ENCODE results near the gene UNC13C.

Gene UNC13C

DNA sequence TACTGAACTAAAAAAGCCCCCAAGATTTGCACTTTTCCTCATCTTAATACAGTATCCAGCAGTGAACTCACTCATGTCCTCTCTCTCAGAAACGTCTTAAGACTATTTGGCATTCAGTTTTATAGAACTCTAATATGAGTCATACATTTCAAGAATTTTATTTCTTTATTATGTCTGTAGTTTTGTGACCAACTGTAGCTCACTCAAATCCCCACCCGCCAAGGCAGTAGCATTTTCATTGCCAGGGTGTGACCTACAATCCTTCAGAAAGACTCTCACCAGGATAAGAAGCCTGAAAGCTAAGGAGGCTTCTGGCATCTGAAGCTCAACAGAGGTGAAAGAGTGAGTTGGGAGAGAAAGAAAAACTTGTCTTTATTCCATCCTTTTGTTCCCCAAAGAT, 681.4 kb downstream of the UNC13C start:
- Histone ChIP-seq H3K27ac (replicated peaks) (no peak overlapping the region), H3K4me3 (replicated peaks; ENCODE audit: insufficient read depth, low read length) (no peak overlapping the region), H3K27me3 (ENCODE audit: insufficient read depth, poor library complexity, severe bottlenecking) (no peaks in the 10 kb centered on the region)
- no peak for TF ChIP-seq GABPA (IDR thresholded peaks at IDR 0.05; ENCODE audit: low read depth)
- TF ChIP-seq SPI1 (IDR thresholded peaks at IDR 0.05; ENCODE audit: borderline replicate concordance, low read depth), result no peak
- no peak for TF ChIP-seq REST (IDR thresholded peaks at IDR 0.05; ENCODE audit: insufficient replicate concordance, low read depth)
- no peak for TF ChIP-seq POLR2AphosphoS5 (IDR thresholded peaks at IDR 0.05; ENCODE audit: low read depth)
- no peak for TF ChIP-seq CTCF (IDR thresholded peaks at IDR 0.05; ENCODE audit: insufficient read depth, low read length)
- no peak for DNase-seq (ENCODE audit: low read depth in 1 of 2, low spot score in 1 of 2)

GRCh38 chr15:54660356-54660755, 682.1 kb downstream of the UNC13C start:
- DNase-seq (ENCODE audit: low read depth in 1 of 2, low spot score in 1 of 2), result no peak
- no peak overlapping the region for H3K4me3 ChIP-seq (replicated peaks; ENCODE audit: insufficient read depth, low read length)
- no peaks in the 10 kb centered on the region for H3K27me3 ChIP-seq (ENCODE audit: insufficient read depth, poor library complexity, severe bottlenecking)
- no peak overlapping the region for H3K27ac ChIP-seq (replicated peaks)
- TF ChIP-seq SPI1 (IDR thresholded peaks at IDR 0.05; ENCODE audit: borderline replicate concordance, low read depth) (no peak), REST (IDR thresholded peaks at IDR 0.05; ENCODE audit: insufficient replicate concordance, low read depth) (no peak), GABPA (IDR thresholded peaks at IDR 0.05; ENCODE audit: low read depth) (no peak), CTCF (IDR thresholded peaks at IDR 0.05; ENCODE audit: insufficient read depth, low read length) (no peak)

DNA sequence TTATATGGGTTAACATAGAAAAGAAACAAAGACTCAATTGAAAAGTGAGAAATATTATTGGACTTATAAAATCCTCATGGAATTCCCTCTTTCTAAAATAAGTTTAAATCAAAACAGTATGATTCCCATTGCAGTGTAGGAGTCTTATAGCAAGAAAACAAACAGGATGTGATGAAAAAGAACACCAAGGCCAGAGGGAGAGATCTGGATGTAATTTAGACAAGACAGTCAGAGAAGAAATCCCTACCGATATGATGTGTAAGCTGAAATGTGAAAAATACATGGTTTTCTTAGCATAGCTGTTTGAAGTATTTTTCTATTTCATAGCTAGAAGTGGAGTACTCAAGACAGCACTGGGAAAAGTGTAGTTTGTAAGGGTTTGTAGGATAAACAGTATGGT, 697.0 kb downstream of the UNC13C start:
- no peak overlapping the region for H3K4me3 ChIP-seq (replicated peaks; ENCODE audit: insufficient read depth, low read length)
- no peak for DNase-seq (ENCODE audit: low read depth in 1 of 2, low spot score in 1 of 2)
- H3K27me3 ChIP-seq (ENCODE audit: insufficient read depth, poor library complexity, severe bottlenecking), result no peaks in the 10 kb centered on the region
- TF ChIP-seq REST (IDR thresholded peaks at IDR 0.05; ENCODE audit: insufficient replicate concordance, low read depth) (no peak), CTCF (IDR thresholded peaks at IDR 0.05; ENCODE audit: insufficient read depth, low read length) (no peak), POLR2AphosphoS5 (IDR thresholded peaks at IDR 0.05; ENCODE audit: low read depth) (no peak), GABPA (IDR thresholded peaks at IDR 0.05; ENCODE audit: low read depth) (no peak), SPI1 (IDR thresholded peaks at IDR 0.05; ENCODE audit: borderline replicate concordance, low read depth) (no peak)
- no peak overlapping the region for H3K27ac ChIP-seq (replicated peaks)
